H1 (cell line): ENCODE measurements around the gene RNF157. TPM values are rescaled to one million over a fixed set of nuclear protein-coding genes. Genes with fewer than 3 reads are reported as not detected.
A peak's percentile ranks its signal among the peaks of the same experiment; 100 is the strongest.

Experiments used
- CTCF ChIA-PET: fragments of 300-600 bp; sonication (Branson Sonifier 250); formaldehyde crosslinking; loops from one replicate; lab custom pipeline; 2021; ENCODE audit not compliant: partially characterized antibody; lab: Charles Lee
- POLR2A ChIA-PET: fragments of 300-600 bp; sonication (Branson Sonifier 250); formaldehyde crosslinking; loops from one replicate; lab custom pipeline; 2021; ENCODE audit warnings: inconsistent platforms; ENCODE audit not compliant: partially characterized antibody; lab: Charles Lee
- DNase-seq, 2 experiments: peaks; one replicate each; pipeline versions ENCODE4 v3.0.0 to v3.0.0-alpha.2; 2010 to 2022; ENCODE audit warnings: low spot score in 2 of 2, low read depth in 1 of 2, mixed read lengths in 1 of 2
- FAIRE-seq: peaks from 2 replicates; lab custom pipeline; 2011; peaks lifted over from hg19 to GRCh38; lab: Jason Lieb, UNC
- H2AFZ ChIP-seq: 2 replicates; pipeline ENCODE4 v1.8.1; 2012; ENCODE audit warnings: low read length, inconsistent platforms
- H2AK5ac ChIP-seq: 2 replicates; pipeline ENCODE4 v1.6.1; 2013; ENCODE audit warnings: low read depth, low read length
- H2BK120ac ChIP-seq: replicated peaks from 2 replicates; pipeline ENCODE3; 2013; ENCODE audit warnings: low read depth, low read length, inconsistent platforms
- H2BK12ac ChIP-seq: 2 replicates; pipeline ENCODE4 v1.6.1; 2013; ENCODE audit warnings: low read depth, low read length
- H2BK15ac ChIP-seq: 2 replicates; pipeline ENCODE4 v1.6.1; 2013; ENCODE audit warnings: low read length
- H2BK20ac ChIP-seq: 2 replicates; pipeline ENCODE4 v1.6.1; 2013; ENCODE audit warnings: low read length
- H2BK5ac ChIP-seq: 2 replicates; pipeline ENCODE4 v1.6.1; 2013; ENCODE audit warnings: low read depth, low read length
- H3K14ac ChIP-seq: 2 replicates; pipeline ENCODE4 v1.6.1; 2013; ENCODE audit warnings: inconsistent platforms; ENCODE audit not compliant: insufficient read length
- H3K18ac ChIP-seq: 2 replicates; pipeline ENCODE4 v1.6.1; 2013; ENCODE audit warnings: low read length; ENCODE audit errors: extremely low read depth
- H3K23ac ChIP-seq: 2 replicates; pipeline ENCODE4 v1.6.1; 2013; ENCODE audit warnings: inconsistent platforms; ENCODE audit not compliant: insufficient read length
- H3K23me2 ChIP-seq: 2 replicates; pipeline ENCODE4 v1.6.1; 2013; ENCODE audit warnings: low read depth, low read length
- H3K27ac ChIP-seq: 2 replicates; pipeline ENCODE4 v1.6.1; 2011; ENCODE audit warnings: low read depth, low read length, inconsistent platforms
- H3K27me3 ChIP-seq, 4 experiments: replicated peaks in 1 of 4; 1 replicate in 1 of 4; 2 replicates in 3 of 4; pipeline versions ENCODE4 v1.6.1 to v1.8.1; 2011 to 2013; ENCODE audit warnings: low read length in 3 of 4, mild to moderate bottlenecking in 3 of 4, inconsistent platforms in 2 of 4, mixed read lengths in 2 of 4, moderate library complexity in 1 of 4; ENCODE audit not compliant: control insufficient read depth in 3 of 4, insufficient read depth in 3 of 4; ENCODE audit errors: extremely low read depth in 1 of 4
- H3K36me3 ChIP-seq, 4 experiments: 2 replicates each; pipeline versions ENCODE4 v1.6.1 to v1.8.1; 2011 to 2013; ENCODE audit warnings: mild to moderate bottlenecking in 4 of 4, low read length in 3 of 4, moderate library complexity in 2 of 4, control low read depth in 1 of 4, inconsistent platforms in 1 of 4; ENCODE audit not compliant: insufficient read depth in 4 of 4, control insufficient read depth in 2 of 4
- H3K4ac ChIP-seq: replicated peaks from 2 replicates; pipeline ENCODE3; 2013; ENCODE audit warnings: low read length, low read depth, mixed read lengths, inconsistent platforms; ENCODE audit not compliant: insufficient read length
- H3K4me1 ChIP-seq, 4 experiments: replicated peaks in 1 of 4; 1 replicate in 1 of 4; 2 replicates in 3 of 4; pipeline versions ENCODE4 v1.6.1 to v1.8.1; 2011 to 2013; ENCODE audit warnings: low read length in 3 of 4, inconsistent platforms in 2 of 4, mixed read lengths in 1 of 4; ENCODE audit not compliant: insufficient read depth in 4 of 4, control insufficient read depth in 3 of 4
- H3K4me2 ChIP-seq, 2 experiments: 2 replicates each; pipeline versions ENCODE4 v1.6.1 to v1.8.1; 2011 to 2013; ENCODE audit warnings: low read depth in 2 of 2, low read length in 2 of 2, control low read depth in 1 of 2, inconsistent platforms in 1 of 2, mild to moderate bottlenecking in 1 of 2; ENCODE audit not compliant: insufficient read depth in 1 of 2
- H3K4me3 ChIP-seq, 4 experiments: fragments of 200-600, 300-600 bp in 1 of 4; sonication (generic), shearing (Covaris generic), sonication (Bioruptor Twin) in 1 of 4; 2 replicates each; pipeline versions ENCODE4 v1.5.1 to v1.8.1; 2011 to 2016; ENCODE audit warnings: low read length in 4 of 4, low read depth in 3 of 4, control low read depth in 2 of 4, inconsistent platforms in 2 of 4, mild to moderate bottlenecking in 2 of 4, mixed read lengths in 1 of 4, moderate library complexity in 1 of 4; ENCODE audit not compliant: insufficient read depth in 2 of 4; ENCODE audit errors: extremely low read depth in 1 of 4
- H3K56ac ChIP-seq: replicated peaks from 2 replicates; pipeline ENCODE3; 2013; ENCODE audit warnings: low read depth, mild to moderate bottlenecking, mixed read lengths, low read length, inconsistent platforms; ENCODE audit not compliant: insufficient read length
- H3K79me1 ChIP-seq: 2 replicates; pipeline ENCODE4 v1.6.1; 2013; ENCODE audit warnings: low read depth, low read length, control low read depth
- H3K79me2 ChIP-seq, 2 experiments: 2 replicates each; pipeline versions ENCODE4 v1.6.1 to v1.8.1; 2012 to 2013; ENCODE audit warnings: low read length in 2 of 2, mild to moderate bottlenecking in 2 of 2, inconsistent platforms in 1 of 2; ENCODE audit not compliant: insufficient read depth in 2 of 2, control insufficient read depth in 1 of 2
- H3K9ac ChIP-seq, 4 experiments: replicated peaks in 1 of 4; 1 replicate in 1 of 4; 2 replicates in 3 of 4; pipeline versions ENCODE4 v1.6.1 to v1.8.1; 2011 to 2013; ENCODE audit warnings: low read depth in 3 of 4, low read length in 3 of 4, control low read depth in 2 of 4, mild to moderate bottlenecking in 2 of 4, moderate library complexity in 2 of 4, inconsistent platforms in 1 of 4; ENCODE audit errors: extremely low read depth in 1 of 4
- H3K9me3 ChIP-seq, 2 experiments: 2 replicates each; pipeline versions ENCODE4 v1.6.1 to v1.8.1; 2012 to 2013; ENCODE audit warnings: mild to moderate bottlenecking in 2 of 2, moderate library complexity in 2 of 2, control low read depth in 1 of 2, inconsistent platforms in 1 of 2, low read depth in 1 of 2, low read length in 1 of 2, mixed read lengths in 1 of 2; ENCODE audit not compliant: insufficient read depth in 2 of 2
- H4K20me1 ChIP-seq, 2 experiments: replicated peaks in 1 of 2; 2 replicates each; pipeline versions ENCODE3 to v1.8.1; 2011 to 2013; ENCODE audit warnings: inconsistent platforms in 2 of 2, low read length in 2 of 2, mild to moderate bottlenecking in 1 of 2; ENCODE audit not compliant: insufficient read depth in 2 of 2, control insufficient read depth in 1 of 2
- H4K5ac ChIP-seq: 2 replicates; pipeline ENCODE4 v1.6.1; 2013; ENCODE audit warnings: low read length, low read depth, mixed read lengths, inconsistent platforms; ENCODE audit not compliant: insufficient read length
- H4K8ac ChIP-seq: 2 replicates; pipeline ENCODE4 v1.8.0; 2013; ENCODE audit warnings: mild to moderate bottlenecking, moderate library complexity, low read length, inconsistent platforms; ENCODE audit not compliant: insufficient read depth; ENCODE audit errors: extremely low read depth
- H4K91ac ChIP-seq: replicated peaks from 2 replicates; pipeline ENCODE3; 2013; ENCODE audit warnings: low read length, mixed read lengths, inconsistent platforms; ENCODE audit not compliant: insufficient read length
- BACH1 ChIP-seq: IDR thresholded peaks from 2 replicates; pipeline ENCODE4 v1.6.1; 2012; ENCODE audit warnings: low read length, improper control_type of control experiment
- CBX5 ChIP-seq: fragments of 300-800, 300-1000 bp; sonication (generic); IDR thresholded peaks from 2 replicates; pipeline ENCODE4 v1.7.1; 2016; ENCODE audit warnings: antibody characterized with exemption, low read length, low read depth
- CHD1 ChIP-seq: IDR thresholded peaks from 2 replicates; pipeline ENCODE4 v1.6.1; 2012; ENCODE audit warnings: low read depth, low read length, improper control_type of control experiment
- EZH2 ChIP-seq: fragments of 200-600 bp; sonication (generic); IDR thresholded peaks from 2 replicates; pipeline ENCODE4 v1.7.1; 2012; ENCODE audit warnings: low read depth, mild to moderate bottlenecking, moderate library complexity, low read length, inconsistent platforms; ENCODE audit not compliant: severe bottlenecking
- GABPA ChIP-seq: IDR thresholded peaks from 2 replicates; pipeline ENCODE4 v1.6.1; 2011; ENCODE audit warnings: mild to moderate bottlenecking, low read length, moderate library complexity, borderline replicate concordance; ENCODE audit not compliant: insufficient read depth
- KDM1A ChIP-seq: fragments of 200-600, 300-600 bp; sonication (generic); IDR thresholded peaks from 2 replicates; pipeline ENCODE4 v1.7.1; 2016; ENCODE audit warnings: mild to moderate bottlenecking, low read length, borderline replicate concordance
- KDM5A ChIP-seq: fragments of 200-600 bp; IDR thresholded peaks from 2 replicates; pipeline ENCODE4 v1.7.1; 2012; ENCODE audit warnings: mild to moderate bottlenecking, low read length, inconsistent platforms, mixed read lengths
- SP2 ChIP-seq: IDR thresholded peaks from 2 replicates; pipeline ENCODE4 v1.6.1; 2012; ENCODE audit warnings: mild to moderate bottlenecking, low read length, inconsistent platforms
- TAF1 ChIP-seq: IDR thresholded peaks from 2 replicates; pipeline ENCODE4 v1.6.1; 2011; ENCODE audit warnings: mild to moderate bottlenecking, low read depth, low read length
- TAF7 ChIP-seq: optimal IDR thresholded peaks from 2 replicates; pipeline ENCODE3; 2011; ENCODE audit warnings: low read depth, mild to moderate bottlenecking, inconsistent platforms, low read length, moderate library complexity, borderline replicate concordance
- ZNF274 ChIP-seq: IDR thresholded peaks from 2 replicates; pipeline ENCODE4 v1.7.0; 2012; ENCODE audit warnings: low read length, borderline replicate concordance; ENCODE audit errors: extremely low read depth
- WGBS, 2 experiments: shearing (Covaris generic) in 1 of 2; methylation state at CpG; one replicate each; pipeline versions ENCODE4 v1.1.6 to v1.1.7; 2013 to 2015; ENCODE audit warnings: low lambda C conversion rate in 2 of 2, mixed read lengths in 2 of 2, inconsistent platforms in 1 of 2, low coverage in 1 of 2, missing lambda C conversion rate in 1 of 2; ENCODE audit not compliant: insufficient replicate concordance in 2 of 2, insufficient coverage in 1 of 2, insufficient read length in 1 of 2; ENCODE audit errors: extremely low coverage in 1 of 2, missing lambda C conversion rate in 1 of 2; 5-methylcytosine and 5-hydroxymethylcytosine counted together
- polyA plus RNA-seq, 7 experiments: library from polyadenylated mRNA; depleted of rRNA in 3 of 7; stranded (reverse) in 5 of 7; unstranded in 2 of 7; fragments of >200 nt in 5 of 7; fragments of 200-250 nt in 2 of 7; gene quantifications; 1 replicate in 5 of 7; 2 replicates in 1 of 7; 4 replicates in 1 of 7; pipeline versions ENCODE4 v1.2.1 to v1.2.3, GENCODE V29; 2011 to 2013; ENCODE audit warnings: missing spikeins in 2 of 7, mixed read lengths in 2 of 7
- total RNA-seq: library from RNA; stranded (reverse); fragmentation: NEBNext Ultra II Directional; extraction: Animal tissue kit (Norgen Biotek cat#: 25700); gene quantifications from 2 replicates; pipeline ENCODE4 v1.2.1, GENCODE V29; 2021

The RNF157 gene
- total and polyA plus RNA-seq, 2 of the 8 experiments (the other 6 are each of a cell fraction or from before 2014, with no cell fraction given): 13.4 to 16.7 TPM

GRCh38 chr17:76119409-76120371, 120.6 kb downstream of the RNF157 start:
- H3K9me3 ChIP-seq: no peaks in the 10 kb centered on the region
- no peak overlapping the region for H2AFZ ChIP-seq
- H2BK15ac ChIP-seq: no peak overlapping the region
- 88% methylated on average over 19 of the region's 19 CpGs; no CpG with 5 or more reads in 1 of the 2 experiments for WGBS, 2 experiments
- no peak overlapping the region for H3K14ac ChIP-seq
- H3K56ac ChIP-seq: peak overlapping the region; percentile 30
- no peaks in the 10 kb centered on the region for H4K20me1 ChIP-seq
- no peaks in the 10 kb centered on the region for H3K36me3 ChIP-seq
- no peak overlapping the region for H4K8ac ChIP-seq
- H2BK5ac ChIP-seq: no peak overlapping the region
- H3K27ac ChIP-seq: no peak overlapping the region
- no peak overlapping the region for H4K5ac ChIP-seq
- H3K23me2 ChIP-seq: peaks cover 2% of the 10 kb centered on the region; the same call in 1 of the 2 replicates
- peak overlapping the region; percentile 78 for H2BK120ac ChIP-seq
- no peak overlapping the region for H2BK20ac ChIP-seq
- ChIA-PET CTCF (interaction anchor here (0.6 to 41.5 kb wide), 16 partner anchors 9 to 163 kb away, joined by 3 to 778 read pairs (median 6); partner anchors contain the start of genes CDK3, EXOC7, FOXJ1 and GALR2), POLR2A (interaction anchor here (0.9 to 5.4 kb wide), 2 partner anchors 15 to 42 kb away, joined by 4 to 70 read pairs; no protein-coding TSS in a partner anchor)
- H2AK5ac ChIP-seq: no peak overlapping the region; the same call in 1 of the 2 replicates
- FAIRE-seq (no peak), DNase-seq (no peak)
- no peak overlapping the region for H3K23ac ChIP-seq
- H3K18ac ChIP-seq: no peak overlapping the region; the same call in 1 of the 2 replicates
- peak overlapping the region; percentile 69 for H3K4ac ChIP-seq
- peak overlapping the region; percentile 30 for H4K91ac ChIP-seq
- H3K4me3 ChIP-seq: no peak overlapping the region
- H3K4me2 ChIP-seq: 0 out of 4 replicates have a peak overlapping the region, but pooled peaks of 1 of the 2 experiments have one; percentile 0
- peak overlapping the region in 1 of 4 experiments; percentile 13; a peak in 1 of 7 replicates for H3K9ac ChIP-seq
- peaks cover 0 to 13% (median 7%) of the 10 kb centered on the region in 4 experiments; a peak in 4 of 7 replicates for H3K27me3 ChIP-seq
- H3K4me1 ChIP-seq: peaks cover 7 to 30% (median 19%) of the 10 kb centered on the region in 4 experiments
- H3K79me1 ChIP-seq: no peaks in the 10 kb centered on the region
- H3K79me2 ChIP-seq: no peaks in the 10 kb centered on the region
- peak overlapping the region; percentile 17; the same call in 1 of the 2 replicates for H2BK12ac ChIP-seq
- TF ChIP-seq KDM5A: no peak
- no peak for TF ChIP-seq BACH1
- TF ChIP-seq ZNF274: no peak
- no peak for TF ChIP-seq KDM1A
- TF ChIP-seq EZH2: no peak
- TF ChIP-seq SP2: no peak
- no peak for TF ChIP-seq GABPA
- TF ChIP-seq TAF1: no peak
- TF ChIP-seq CBX5: no peak
- no peak for TF ChIP-seq CHD1
- no peak for TF ChIP-seq TAF7
